Astrocyte (in vitro differentiated cells and primary cell): Measurements from ENCODE around the gene RYR2.

Experiments used
- EZH2 ChIP-seq: IDR thresholded peaks from 2 replicates; pipeline ENCODE4 v1.6.1; 2012; ENCODE audit warnings: mild to moderate bottlenecking, low read length, inconsistent platforms; ENCODE audit not compliant: insufficient read depth
- TF ChIP-seq, protein P1 (sequence below): IDR thresholded peaks from 2 replicates; pipeline ENCODE4 v1.5.1; 2011; ENCODE audit warnings: low read depth, mild to moderate bottlenecking, inconsistent platforms, low read length, moderate library complexity; ENCODE audit not compliant: insufficient read depth

DNA sequence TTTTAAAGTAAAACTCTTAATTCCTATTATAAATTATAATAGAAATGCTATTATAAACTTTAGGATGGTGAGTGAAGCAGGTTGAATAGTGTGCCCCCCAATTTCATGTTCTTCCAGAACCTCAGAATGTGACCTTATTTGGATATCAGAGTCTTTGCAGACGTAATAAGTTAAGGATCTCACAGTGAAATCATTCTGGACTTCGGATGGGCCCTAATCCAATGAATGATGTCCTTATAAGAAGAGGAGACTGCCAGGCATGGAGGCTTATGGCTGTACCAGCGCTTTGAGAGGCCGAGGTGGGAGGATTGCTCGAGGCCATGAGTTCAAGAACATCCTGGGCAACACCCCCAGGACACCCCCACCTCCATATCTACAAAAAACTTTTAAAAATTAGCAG lies 28.4 kb upstream of the RYR2 start:
- TF ChIP-seq, protein P1, sequence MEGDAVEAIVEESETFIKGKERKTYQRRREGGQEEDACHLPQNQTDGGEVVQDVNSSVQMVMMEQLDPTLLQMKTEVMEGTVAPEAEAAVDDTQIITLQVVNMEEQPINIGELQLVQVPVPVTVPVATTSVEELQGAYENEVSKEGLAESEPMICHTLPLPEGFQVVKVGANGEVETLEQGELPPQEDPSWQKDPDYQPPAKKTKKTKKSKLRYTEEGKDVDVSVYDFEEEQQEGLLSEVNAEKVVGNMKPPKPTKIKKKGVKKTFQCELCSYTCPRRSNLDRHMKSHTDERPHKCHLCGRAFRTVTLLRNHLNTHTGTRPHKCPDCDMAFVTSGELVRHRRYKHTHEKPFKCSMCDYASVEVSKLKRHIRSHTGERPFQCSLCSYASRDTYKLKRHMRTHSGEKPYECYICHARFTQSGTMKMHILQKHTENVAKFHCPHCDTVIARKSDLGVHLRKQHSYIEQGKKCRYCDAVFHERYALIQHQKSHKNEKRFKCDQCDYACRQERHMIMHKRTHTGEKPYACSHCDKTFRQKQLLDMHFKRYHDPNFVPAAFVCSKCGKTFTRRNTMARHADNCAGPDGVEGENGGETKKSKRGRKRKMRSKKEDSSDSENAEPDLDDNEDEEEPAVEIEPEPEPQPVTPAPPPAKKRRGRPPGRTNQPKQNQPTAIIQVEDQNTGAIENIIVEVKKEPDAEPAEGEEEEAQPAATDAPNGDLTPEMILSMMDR = no peak
- TF ChIP-seq EZH2 = no peak
